HEK293 (cell line): ENCODE results near the gene ADAM19.

ENCODE experiments used
- CTCF ChIA-PET: fragments of 350-600 bp; formaldehyde crosslinking; extraction: SDS; loops from one replicate; lab custom pipeline; 2021; ENCODE audit warnings: antibody characterized with exemption; lab: Yijun Ruan, JAX
- POLR2A ChIA-PET: fragments of 300-600 bp; formaldehyde crosslinking; extraction: SDS; loops from one replicate; lab custom pipeline; 2020; ENCODE audit warnings: antibody characterized with exemption, inconsistent platforms; lab: Yijun Ruan, JAX
- H3K27ac ChIP-seq: fragments of 200-500 bp; sonication (Bioruptor generic); 2 replicates; pipeline ENCODE4 v1.5.1; 2014; ENCODE audit warnings: low read depth, low read length, control low read depth, inconsistent platforms; ENCODE audit errors: extremely low read depth
- H3K36me3 ChIP-seq, 2 experiments: fragments of 200-500 bp in 1 of 2; sonication (Bioruptor generic) in 1 of 2; 1 replicate in 1 of 2; 2 replicates in 1 of 2; pipeline ENCODE4 v1.5.1; 2014 to 2017; ENCODE audit warnings: inconsistent platforms in 2 of 2, low read length in 2 of 2; ENCODE audit not compliant: control insufficient read depth in 2 of 2, insufficient read depth in 1 of 2
- H3K4me1 ChIP-seq: fragments of 200-500 bp; sonication (Bioruptor generic); 2 replicates; pipeline ENCODE4 v1.5.1; 2014; ENCODE audit warnings: mild to moderate bottlenecking, low read length, inconsistent platforms; ENCODE audit not compliant: control insufficient read depth, insufficient read depth
- H3K4me3 ChIP-seq: 2 replicates; pipeline ENCODE4 v1.5.1; 2011; ENCODE audit warnings: low read depth, mild to moderate bottlenecking, control low read depth, low read length, moderate library complexity
- H3K9me3 ChIP-seq: fragments of 200-500 bp; sonication (Bioruptor generic); 2 replicates; pipeline ENCODE4 v1.5.1; 2014; ENCODE audit warnings: low read depth, low read length, inconsistent platforms; ENCODE audit not compliant: control insufficient read depth, insufficient read depth
- BCL11B ChIP-seq: fragments of 450-650 bp; formaldehyde crosslinking; IDR thresholded peaks from 2 replicates; pipeline ENCODE4 v1.5.1; 2016; ENCODE audit warnings: low read depth, missing biosample characterization, missing genetic modification characterization
- GFI1B ChIP-seq: fragments of 450-650 bp; formaldehyde crosslinking; IDR thresholded peaks from 2 replicates; pipeline ENCODE4 v1.5.1; 2016; ENCODE audit warnings: missing biosample characterization, missing genetic modification characterization
- GLIS2 ChIP-seq: fragments of 450-650 bp; formaldehyde crosslinking; IDR thresholded peaks from 2 replicates; pipeline ENCODE4 v1.5.1; 2016; ENCODE audit warnings: missing biosample characterization, missing genetic modification characterization
- REPIN1 ChIP-seq: fragments of 450-650 bp; formaldehyde crosslinking; IDR thresholded peaks from 2 replicates; pipeline ENCODE4 v1.5.1; 2017; ENCODE audit warnings: missing biosample characterization, missing genetic modification characterization, low read depth
- SETDB1 ChIP-seq: IDR thresholded peaks from one replicate; pipeline ENCODE4 v1.6.1; 2017; ENCODE audit warnings: mild to moderate bottlenecking, low read length, moderate library complexity, mixed read lengths; ENCODE audit not compliant: insufficient read length
- TSHZ1 ChIP-seq: fragments of 450-650 bp; formaldehyde crosslinking; IDR thresholded peaks from 2 replicates; pipeline ENCODE4 v1.5.1; 2016; ENCODE audit warnings: missing biosample characterization, missing genetic modification characterization, borderline replicate concordance
- WT1 ChIP-seq: fragments of 450-650 bp; formaldehyde crosslinking; IDR thresholded peaks from 2 replicates; pipeline ENCODE4 v1.5.1; 2016; ENCODE audit warnings: missing biosample characterization, missing genetic modification characterization
- ZBTB48 ChIP-seq: fragments of 450-650 bp; formaldehyde crosslinking; IDR thresholded peaks from 2 replicates; pipeline ENCODE4 v1.5.1; 2016; ENCODE audit warnings: missing biosample characterization, missing genetic modification characterization
- ZBTB8A ChIP-seq: fragments of 450-650 bp; formaldehyde crosslinking; IDR thresholded peaks from 2 replicates; pipeline ENCODE4 v1.5.1; 2016; ENCODE audit warnings: missing biosample characterization, missing genetic modification characterization
- ZNF133 ChIP-seq: fragments of 450-650 bp; formaldehyde crosslinking; IDR thresholded peaks from 2 replicates; pipeline ENCODE4 v1.5.1; 2016; ENCODE audit warnings: missing biosample characterization, missing genetic modification characterization
- ZNF239 ChIP-seq: fragments of 450-650 bp; formaldehyde crosslinking; IDR thresholded peaks from 2 replicates; pipeline ENCODE4 v1.5.1; 2016; ENCODE audit warnings: missing biosample characterization, missing genetic modification characterization
- ZNF274 ChIP-seq, 2 experiments: fragments of 200-500 bp in 1 of 2; fragments of 450-650 bp in 1 of 2; sonication (Bioruptor generic) in 1 of 2; formaldehyde crosslinking in 1 of 2; IDR thresholded peaks; 2 replicates each; pipeline versions ENCODE4 v1.5.1 to v1.6.1; 2014 to 2016; ENCODE audit warnings: borderline replicate concordance in 1 of 2, inconsistent platforms in 1 of 2, low read length in 1 of 2, missing biosample characterization in 1 of 2, missing genetic modification characterization in 1 of 2
- ZNF311 ChIP-seq: fragments of 450-650 bp; formaldehyde crosslinking; IDR thresholded peaks from 2 replicates; pipeline ENCODE4 v1.5.1; 2017; ENCODE audit warnings: missing biosample characterization, missing genetic modification characterization, borderline replicate concordance
- ZNF362 ChIP-seq: fragments of 450-650 bp; formaldehyde crosslinking; IDR thresholded peaks from 2 replicates; pipeline ENCODE4 v1.5.1; 2016; ENCODE audit warnings: missing biosample characterization, missing genetic modification characterization
- ZNF423 ChIP-seq: fragments of 450-650 bp; formaldehyde crosslinking; IDR thresholded peaks from 2 replicates; pipeline ENCODE4 v1.5.1; 2016; ENCODE audit warnings: missing biosample characterization, missing genetic modification characterization
- ZNF426 ChIP-seq: fragments of 450-650 bp; formaldehyde crosslinking; IDR thresholded peaks from 2 replicates; pipeline ENCODE4 v1.5.1; 2017; ENCODE audit warnings: missing biosample characterization, missing genetic modification characterization, mild to moderate bottlenecking, inconsistent platforms, moderate library complexity
- ZNF473 ChIP-seq: fragments of 450-650 bp; formaldehyde crosslinking; IDR thresholded peaks from 2 replicates; pipeline ENCODE4 v1.5.1; 2017; ENCODE audit warnings: missing biosample characterization, missing genetic modification characterization
- ZNF654 ChIP-seq: fragments of 450-650 bp; formaldehyde crosslinking; IDR thresholded peaks from 2 replicates; pipeline ENCODE4 v1.5.1; 2016; ENCODE audit warnings: low read depth, missing biosample characterization, missing genetic modification characterization
- ZNF670 ChIP-seq: fragments of 450-650 bp; formaldehyde crosslinking; IDR thresholded peaks from 2 replicates; pipeline ENCODE4 v1.5.1; 2016; ENCODE audit warnings: missing biosample characterization, missing genetic modification characterization, low read depth
- ZSCAN16 ChIP-seq: fragments of 450-650 bp; formaldehyde crosslinking; IDR thresholded peaks from 2 replicates; pipeline ENCODE4 v1.5.1; 2016; ENCODE audit warnings: missing biosample characterization, missing genetic modification characterization
- ZSCAN23 ChIP-seq: fragments of 450-650 bp; formaldehyde crosslinking; IDR thresholded peaks from 2 replicates; pipeline ENCODE4 v1.5.1; 2016; ENCODE audit warnings: missing biosample characterization, missing genetic modification characterization
- TF ChIP-seq, protein P1 (sequence below): fragments of 450-650 bp; formaldehyde crosslinking; IDR thresholded peaks from 2 replicates; pipeline ENCODE4 v1.5.1; 2016; ENCODE audit warnings: missing biosample characterization, missing genetic modification characterization
- TF ChIP-seq, protein P2 (sequence below): IDR thresholded peaks from 2 replicates; pipeline ENCODE4 v1.6.1; 2011; ENCODE audit warnings: mild to moderate bottlenecking, low read depth, low read length, borderline replicate concordance

Gene ADAM19

GRCh38 chr5:157535042-157535865, 40.3 kb downstream of the ADAM19 start (continued):
- no peak for TF ChIP-seq ZNF362

- CTCF ChIA-PET: no interaction called here
- H3K36me3 ChIP-seq: no peaks in the 10 kb centered on the region
- POLR2A ChIA-PET: no interaction called here
- no peak overlapping the region for H3K27ac ChIP-seq
- no peaks in the 10 kb centered on the region for H3K9me3 ChIP-seq
- H3K4me3 ChIP-seq: no peak overlapping the region
- H3K4me1 ChIP-seq: no peaks in the 10 kb centered on the region
- TF ChIP-seq GFI1B (tag by site-specific recombination): no peak
- TF ChIP-seq ZNF423 (tag by site-specific recombination): no peak
- TF ChIP-seq, all 188 proteins: peak for 0
Observed at GRCh38 chr5:157533011-157533481, 42.5 kb downstream of the ADAM19 start.

GRCh38 chr5:157532022-157532421, 43.6 kb downstream of the ADAM19 start:
- CTCF ChIA-PET: interaction anchor here (0.6 kb wide), 1 partner anchor 10 kb away, joined by 3 read pairs; no protein-coding TSS in a partner anchor
- TF ChIP-seq SETDB1 (no peak), ZNF311 (tag by site-specific recombination) (no peak), REPIN1 (tag by site-specific recombination) (no peak), ZSCAN23 (no peak), ZNF274 (IDR thresholded peaks at IDR 0.05; ENCODE audit: low read length) (no peak), ZNF274 (tag by site-specific recombination; IDR thresholded peaks at IDR 0.05; ENCODE audit: borderline replicate concordance) (no peak), ZSCAN16 (no peak), ZBTB48 (no peak), ZNF426 (tag by site-specific recombination) (no peak), BCL11B (tag by site-specific recombination) (no peak), ZNF654 (tag by site-specific recombination) (no peak), GLIS2 (tag by site-specific recombination) (no peak), ZNF133 (no peak), ZNF239 (tag by site-specific recombination) (no peak), ZNF473 (tag by site-specific recombination) (no peak), ZBTB8A (tag by site-specific recombination) (no peak), WT1 (tag by site-specific recombination) (no peak), TSHZ1 (tag by site-specific recombination) (no peak), ZNF670 (tag by site-specific recombination) (no peak)
- TF ChIP-seq, protein P1, sequence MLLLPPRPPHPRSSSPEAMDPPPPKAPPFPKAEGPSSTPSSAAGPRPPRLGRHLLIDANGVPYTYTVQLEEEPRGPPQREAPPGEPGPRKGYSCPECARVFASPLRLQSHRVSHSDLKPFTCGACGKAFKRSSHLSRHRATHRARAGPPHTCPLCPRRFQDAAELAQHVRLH (tag by site-specific recombination): no peak
- TF ChIP-seq, protein P2, sequence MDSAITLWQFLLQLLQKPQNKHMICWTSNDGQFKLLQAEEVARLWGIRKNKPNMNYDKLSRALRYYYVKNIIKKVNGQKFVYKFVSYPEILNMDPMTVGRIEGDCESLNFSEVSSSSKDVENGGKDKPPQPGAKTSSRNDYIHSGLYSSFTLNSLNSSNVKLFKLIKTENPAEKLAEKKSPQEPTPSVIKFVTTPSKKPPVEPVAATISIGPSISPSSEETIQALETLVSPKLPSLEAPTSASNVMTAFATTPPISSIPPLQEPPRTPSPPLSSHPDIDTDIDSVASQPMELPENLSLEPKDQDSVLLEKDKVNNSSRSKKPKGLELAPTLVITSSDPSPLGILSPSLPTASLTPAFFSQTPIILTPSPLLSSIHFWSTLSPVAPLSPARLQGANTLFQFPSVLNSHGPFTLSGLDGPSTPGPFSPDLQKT: no peak
- Histone ChIP-seq H3K4me1 (no peaks in the 10 kb centered on the region), H3K27ac (no peak overlapping the region), H3K4me3 (no peak overlapping the region), H3K36me3 (no peaks in the 10 kb centered on the region), H3K9me3 (no peaks in the 10 kb centered on the region)
- POLR2A ChIA-PET: no interaction called here
